ENCODE results near the gene LOC128125822.

LOC128125822 gene

DNA sequence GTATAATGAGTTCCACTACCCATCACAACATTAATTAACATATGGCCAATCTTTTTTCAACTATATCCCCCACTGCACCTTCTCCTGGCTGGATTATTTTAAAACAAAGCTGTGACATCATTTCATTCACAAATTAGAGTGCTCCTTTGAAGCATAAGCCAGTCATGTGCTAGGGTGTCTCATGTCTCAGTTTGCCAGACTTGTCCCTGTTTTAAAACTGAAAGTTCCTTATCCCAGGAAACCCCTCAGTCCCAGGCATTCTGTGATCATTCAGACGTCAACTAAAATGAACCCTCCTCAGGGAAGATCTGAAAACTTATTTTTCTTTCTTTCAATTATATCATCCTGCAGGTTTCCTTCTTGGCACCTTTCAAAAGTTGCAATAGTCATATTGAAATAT, 29.3 kb upstream of the LOC128125822 start:
- no peak for DNase-seq (ENCODE audit: low read depth, low spot score)
- H3K27ac ChIP-seq (ENCODE audit: low read depth, low read length): no peak overlapping the region
- intact Hi-C loops (cut with micrococcal nuclease): no loop called here
- H3K9me2 ChIP-seq (ENCODE audit: insufficient read depth): no peaks in the 10 kb centered on the region
- H3K36me3 ChIP-seq (ENCODE audit: control insufficient read depth in 1 of 2, insufficient read depth in 2 of 2, low read length in 2 of 2): no peaks in the 10 kb centered on the region
- H3K4me1 ChIP-seq (ENCODE audit: control insufficient read depth in 1 of 2, insufficient read depth in 2 of 2, low read length in 2 of 2): peaks cover 0 to 5% of the 10 kb centered on the region in 2 experiments; a peak in 1 of 4 replicates
- no TSS peak for BruUV-seq (replicated peaks)
- CTCF ChIA-PET: no interaction called here
- POLR2A ChIA-PET: no interaction called here
- no peaks in the 10 kb centered on the region for H3K27me3 ChIP-seq (ENCODE audit: insufficient read depth, low read length)
- RAD21 ChIA-PET (ENCODE audit: low non-redundant PET in 1 of 2, low total read pairs in 2 of 2, uncharacterized antibody in 2 of 2, unreplicated experiment in 2 of 2): no interaction called here
- no peaks in the 10 kb centered on the region for H4K20me1 ChIP-seq (ENCODE audit: insufficient read depth)
- H3K9ac ChIP-seq (ENCODE audit: low read length): no peak overlapping the region
- TF ChIP-seq JUND (IDR thresholded peaks at IDR 0.05) (no peak), SRF (IDR thresholded peaks at IDR 0.05; ENCODE audit: low read depth) (no peak), CTCF (IDR thresholded peaks at IDR 0.05 in 2 of 3, conservative IDR thresholded peaks at IDR 0.05 in 1 of 3; ENCODE audit: borderline replicate concordance in 1 of 3, insufficient read depth in 1 of 3, low read depth in 2 of 3, low read length in 2 of 3) (no peak), CBX3 (IDR thresholded peaks at IDR 0.05; ENCODE audit: low read depth) (no peak), FOSL1 (IDR thresholded peaks at IDR 0.05; ENCODE audit: low read depth) (no peak), EGR1 (IDR thresholded peaks at IDR 0.05; ENCODE audit: low read depth) (no peak), ZBTB33 (IDR thresholded peaks at IDR 0.05; ENCODE audit: extremely low read depth, insufficient replicate concordance, low read length) (no peak), ZNF274 (IDR thresholded peaks at IDR 0.05; ENCODE audit: low read depth, low read length) (no peak), POLR2A (IDR thresholded peaks at IDR 0.05; ENCODE audit: borderline replicate concordance, extremely low read depth, insufficient read depth, insufficient read length) (no peak), ZFX (IDR thresholded peaks at IDR 0.05) (no peak), SP1 (IDR thresholded peaks at IDR 0.05; ENCODE audit: low read depth) (no peak)
- no peak for ATAC-seq
- H2AFZ ChIP-seq (ENCODE audit: low read depth, low read length, poor library complexity, severe bottlenecking): no peak overlapping the region
- H3K4me2 ChIP-seq (ENCODE audit: low read length): no peak overlapping the region
- no peak overlapping the region for H3K4me3 ChIP-seq (replicated peaks in 1 of 2; ENCODE audit: low read depth in 1 of 2, low read length in 2 of 2)
- H3K79me2 ChIP-seq (ENCODE audit: insufficient read depth, low read length): no peaks in the 10 kb centered on the region
- no peaks in the 10 kb centered on the region for H3K9me3 ChIP-seq (ENCODE audit: control insufficient read depth in 1 of 2, insufficient read depth in 1 of 2, low read depth in 1 of 2, low read length in 2 of 2)

All from HCT116 (cell line).